Suprapubic skin (tissue), 4 donors: ENCODE data around the gene PC. TPM values are rescaled to one million over a fixed set of nuclear protein-coding genes. Genes with fewer than 3 reads are reported as not detected.

Experiments used
- DNase-seq, 2 donors: peaks; one replicate each; pipeline ENCODE4 v3.0.0-alpha.2; 2019; ENCODE audit warnings: low spot score in 2 of 2
- H3K27ac ChIP-seq: fragments of 200-600 bp; sonication (generic); one replicate; pipeline ENCODE4 v1.5.1; 2019
- H3K27me3 ChIP-seq: fragments of 200-600 bp; sonication (generic); one replicate; pipeline ENCODE4 v1.5.1; 2019
- H3K36me3 ChIP-seq: fragments of 200-600 bp; sonication (generic); one replicate; pipeline ENCODE4 v1.5.1; 2019
- H3K4me1 ChIP-seq: fragments of 200-600 bp; sonication (generic); one replicate; pipeline ENCODE4 v1.5.1; 2019
- H3K4me3 ChIP-seq: fragments of 200-600 bp; sonication (generic); one replicate; pipeline ENCODE4 v1.5.1; 2019; ENCODE audit warnings: mild to moderate bottlenecking
- H3K9me3 ChIP-seq: fragments of 200-600 bp; sonication (generic); one replicate; pipeline ENCODE4 v1.5.1; 2019
- EP300 ChIP-seq: sonication (generic); formaldehyde crosslinking; IDR thresholded peaks from one replicate; pipeline ENCODE4 v1.6.1; 2017; ENCODE audit warnings: antibody characterized with exemption
- POLR2A ChIP-seq, 2 donors: fragments of 450-650 bp; IDR thresholded peaks; one replicate each; pipeline ENCODE4 v1.6.1; 2017; ENCODE audit warnings: antibody characterized with exemption in 2 of 2, mild to moderate bottlenecking in 2 of 2, moderate library complexity in 2 of 2
- POLR2AphosphoS5 ChIP-seq, 3 donors: sonication (generic); formaldehyde crosslinking; IDR thresholded peaks; one replicate each; pipeline ENCODE4 v1.6.1; 2017; ENCODE audit warnings: antibody characterized with exemption in 3 of 3
- WGBS: methylation state at CpG from one replicate; pipeline ENCODE4 v1.1.5; 2018; 5-methylcytosine and 5-hydroxymethylcytosine counted together
- total RNA-seq, 4 donors: library from RNA; depleted of rRNA; stranded (reverse); fragments of >200 nt; gene quantifications; one replicate each; pipeline ENCODE4 v1.1.0, GENCODE V29; 2016
- TF ChIP-seq, protein P1 (sequence below), 2 donors: fragments of 200-600 bp in 1 of 2; fragments of 450-650 bp in 1 of 2; sonication (generic) in 1 of 2; IDR thresholded peaks; one replicate each; pipeline ENCODE4 v1.5.1; 2016 to 2019; ENCODE audit warnings: antibody characterized with exemption in 2 of 2, mild to moderate bottlenecking in 1 of 2, moderate library complexity in 1 of 2

The PC gene
- total RNA-seq, 4 donors from 2014 or later: 10.8 to 25.4 (median 13.9) TPM

- TF ChIP-seq, protein P1, sequence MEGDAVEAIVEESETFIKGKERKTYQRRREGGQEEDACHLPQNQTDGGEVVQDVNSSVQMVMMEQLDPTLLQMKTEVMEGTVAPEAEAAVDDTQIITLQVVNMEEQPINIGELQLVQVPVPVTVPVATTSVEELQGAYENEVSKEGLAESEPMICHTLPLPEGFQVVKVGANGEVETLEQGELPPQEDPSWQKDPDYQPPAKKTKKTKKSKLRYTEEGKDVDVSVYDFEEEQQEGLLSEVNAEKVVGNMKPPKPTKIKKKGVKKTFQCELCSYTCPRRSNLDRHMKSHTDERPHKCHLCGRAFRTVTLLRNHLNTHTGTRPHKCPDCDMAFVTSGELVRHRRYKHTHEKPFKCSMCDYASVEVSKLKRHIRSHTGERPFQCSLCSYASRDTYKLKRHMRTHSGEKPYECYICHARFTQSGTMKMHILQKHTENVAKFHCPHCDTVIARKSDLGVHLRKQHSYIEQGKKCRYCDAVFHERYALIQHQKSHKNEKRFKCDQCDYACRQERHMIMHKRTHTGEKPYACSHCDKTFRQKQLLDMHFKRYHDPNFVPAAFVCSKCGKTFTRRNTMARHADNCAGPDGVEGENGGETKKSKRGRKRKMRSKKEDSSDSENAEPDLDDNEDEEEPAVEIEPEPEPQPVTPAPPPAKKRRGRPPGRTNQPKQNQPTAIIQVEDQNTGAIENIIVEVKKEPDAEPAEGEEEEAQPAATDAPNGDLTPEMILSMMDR (IDR thresholded peaks at IDR 0.05): no peak
- TF ChIP-seq POLR2A (IDR thresholded peaks at IDR 0.05) (no peak), EP300 (no peak), POLR2AphosphoS5 (IDR thresholded peaks at IDR 0.05) (no peak)
- H3K27ac ChIP-seq: no peak overlapping the region
These were observed 8.1 kb downstream of the PC start for GRCh38 chr11:66950112-66950535.

DNA sequence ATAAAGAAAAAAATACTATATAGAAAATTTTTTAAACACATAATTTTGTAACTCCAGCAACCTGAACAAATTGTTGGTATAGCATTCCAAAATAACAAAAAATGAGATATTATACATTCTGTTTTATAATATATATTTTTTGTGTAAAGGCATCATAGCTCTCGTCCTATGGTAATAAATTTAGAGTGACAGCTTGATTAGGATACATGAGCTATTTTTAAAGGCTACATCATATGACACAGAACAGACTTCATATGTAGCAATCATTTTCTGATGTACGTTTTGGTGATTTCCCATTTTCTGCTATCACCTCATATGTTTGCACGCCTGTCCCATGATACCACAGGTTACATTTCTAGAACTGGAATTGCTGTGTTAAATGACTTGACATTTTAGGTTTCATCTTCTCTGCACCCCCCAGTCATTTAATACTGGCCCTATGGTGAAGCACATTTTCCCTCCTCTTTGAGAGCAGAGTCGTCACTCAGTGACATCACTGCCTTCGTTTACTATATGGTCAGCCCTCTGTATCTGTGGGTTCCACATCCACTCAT, 19.5 kb downstream of the PC start:
- H3K4me1 ChIP-seq: peaks cover 7% of the 10 kb centered on the region
- no peaks in the 10 kb centered on the region for H3K36me3 ChIP-seq
- no peaks in the 10 kb centered on the region for H3K27me3 ChIP-seq
- TF ChIP-seq, protein P1 (IDR thresholded peaks at IDR 0.05): no peak
- TF ChIP-seq POLR2A (IDR thresholded peaks at IDR 0.05) (no peak), POLR2AphosphoS5 (IDR thresholded peaks at IDR 0.05) (no peak)
- DNase-seq: no peak
- WGBS: 92% methylated on average over 5 of the region's 5 CpGs
- H3K4me3 ChIP-seq: no peak overlapping the region
- H3K27ac ChIP-seq: no peak overlapping the region
- no peaks in the 10 kb centered on the region for H3K9me3 ChIP-seq

More at GRCh38 chr11:66950112-66950535, 8.1 kb downstream of the PC start:
- Histone ChIP-seq H3K36me3 (no peaks in the 10 kb centered on the region), H3K4me3 (no peak overlapping the region), H3K9me3 (no peaks in the 10 kb centered on the region), H3K27me3 (no peaks in the 10 kb centered on the region), H3K4me1 (no peaks in the 10 kb centered on the region)
- peak; percentile 80 to 83 for DNase-seq
- 43% methylated on average over 8 of the region's 8 CpGs for WGBS

GRCh38 chr11:66937193-66937733, 20.9 kb downstream of the PC start:
- no peaks in the 10 kb centered on the region for H3K9me3 ChIP-seq
- 97% methylated on average over 1 of the region's 1 CpG for WGBS
- H3K4me3 ChIP-seq: no peak overlapping the region
- no peaks in the 10 kb centered on the region for H3K36me3 ChIP-seq
- H3K4me1 ChIP-seq: peaks cover 13% of the 10 kb centered on the region
- DNase-seq: no peak
- no peaks in the 10 kb centered on the region for H3K27me3 ChIP-seq
- TF ChIP-seq POLR2AphosphoS5 (IDR thresholded peaks at IDR 0.05) (no peak), EP300 (no peak), POLR2A (IDR thresholded peaks at IDR 0.05) (no peak)
- TF ChIP-seq, protein P1 (IDR thresholded peaks at IDR 0.05): no peak
- H3K27ac ChIP-seq: no peak overlapping the region

GRCh38 chr11:66936311-66936711, 21.9 kb downstream of the PC start:
- TF ChIP-seq POLR2AphosphoS5 (IDR thresholded peaks at IDR 0.05) (no peak), EP300 (no peak), POLR2A (IDR thresholded peaks at IDR 0.05) (no peak)
- TF ChIP-seq, protein P1 (IDR thresholded peaks at IDR 0.05): no peak
- 69% methylated on average over 2 of the region's 2 CpGs for WGBS
- no peak for DNase-seq
- no peaks in the 10 kb centered on the region for H3K27me3 ChIP-seq
- H3K4me1 ChIP-seq: peaks cover 16% of the 10 kb centered on the region
- no peak overlapping the region for H3K4me3 ChIP-seq
- H3K9me3 ChIP-seq: no peaks in the 10 kb centered on the region
- no peak overlapping the region for H3K27ac ChIP-seq
- no peaks in the 10 kb centered on the region for H3K36me3 ChIP-seq

DNA sequence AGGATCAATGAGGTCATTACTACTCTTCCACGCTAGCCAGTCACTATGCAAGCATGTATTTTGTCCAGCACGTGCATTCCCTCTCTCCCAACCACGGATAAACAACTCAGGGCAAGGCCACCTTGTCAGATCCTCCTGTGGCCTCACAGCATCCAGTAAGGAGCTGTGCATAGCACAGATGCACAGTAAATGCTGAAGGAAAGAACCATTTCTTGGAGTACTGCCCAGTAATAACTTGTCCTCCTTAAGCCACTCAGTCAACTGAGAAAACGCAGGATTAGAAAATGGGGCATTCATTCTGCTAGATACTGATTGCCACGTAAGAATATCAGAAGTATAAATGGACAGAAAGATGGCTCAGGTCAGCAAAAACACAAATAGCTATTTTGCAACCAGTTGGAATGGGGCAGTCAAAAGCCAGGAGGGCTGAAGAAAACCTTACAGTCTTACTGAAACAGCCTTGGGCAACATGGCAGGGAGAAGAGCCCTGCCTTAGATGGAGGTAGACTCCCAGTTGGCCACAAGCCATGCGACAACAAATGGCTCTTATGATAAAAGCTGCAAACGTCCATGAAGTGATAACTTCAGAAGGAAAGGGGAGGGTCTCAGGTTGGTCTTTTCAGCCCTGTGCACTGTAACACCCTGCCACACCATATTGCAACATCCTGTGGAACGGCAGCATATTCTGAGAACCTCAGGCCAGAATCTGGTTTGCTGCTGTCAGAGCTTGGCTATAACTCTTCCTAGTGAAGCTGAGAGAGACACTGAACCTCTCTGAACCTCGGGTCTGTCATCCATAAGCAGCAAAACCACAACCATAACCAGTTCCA, 23.0 kb downstream of the PC start:
- 61% methylated on average over 8 of the region's 9 CpGs for WGBS
- H3K9me3 ChIP-seq: no peaks in the 10 kb centered on the region
- DNase-seq: no peak
- H3K27ac ChIP-seq: no peak overlapping the region
- H3K27me3 ChIP-seq: no peaks in the 10 kb centered on the region
- TF ChIP-seq EP300 (no peak), POLR2AphosphoS5 (IDR thresholded peaks at IDR 0.05) (no peak), POLR2A (IDR thresholded peaks at IDR 0.05) (no peak)
- TF ChIP-seq, protein P1 (IDR thresholded peaks at IDR 0.05): no peak
- no peak overlapping the region for H3K4me3 ChIP-seq
- H3K4me1 ChIP-seq: peaks cover 16% of the 10 kb centered on the region
- no peaks in the 10 kb centered on the region for H3K36me3 ChIP-seq
